ENCODE results near the gene PLEKHA8. TPM values are rescaled to one million over a fixed set of nuclear protein-coding genes. Genes with fewer than 3 reads are reported as not detected.

PLEKHA8 gene
- polyA plus RNA-seq, 6 donors from 2014 or later = 1.1 to 4.1 (median 3.1) TPM

GRCh38 chr7:30001998-30002397 lies 26.2 kb upstream of the PLEKHA8 start:
- Mint-ChIP-seq H3K9me3 (peaks cover 0 to 5% (median 3%) of the 10 kb centered on the region in 7 donors), H3K4me3 (no peak overlapping the region), H3K4me1 (no peaks in the 10 kb centered on the region), H3K27ac (no peak overlapping the region), H3K36me3 (peaks cover 0 to 6% of the 10 kb centered on the region in 2 donors), H3K27me3 (peaks cover 0 to 22% (median 11%) of the 10 kb centered on the region in 3 donors)
- DNase-seq (no peak), ATAC-seq (ENCODE audit: low read depth in 2 of 2) (no peak)

DNA sequence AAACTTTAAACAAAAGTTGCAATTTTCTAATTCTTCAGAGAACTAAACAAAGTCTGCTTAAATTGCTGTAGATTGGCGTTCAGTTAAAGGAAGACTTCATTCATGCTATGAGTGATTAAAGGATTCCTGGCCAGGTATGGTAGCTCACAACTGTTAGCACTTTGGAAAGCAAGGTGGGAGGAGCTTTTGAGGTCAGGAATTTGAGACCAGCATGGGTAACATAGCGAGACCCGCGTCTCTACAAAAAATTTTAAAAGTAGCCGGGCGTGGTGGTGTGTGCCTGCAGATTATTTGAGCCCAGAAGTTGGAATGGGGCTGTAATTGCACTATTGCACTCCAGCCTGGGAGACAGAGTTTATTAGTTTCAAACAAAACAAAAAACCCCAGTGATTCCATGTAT lies 25.1 kb upstream of the PLEKHA8 start:
- Mint-ChIP-seq H3K27me3 (peaks cover 0 to 19% (median 9%) of the 10 kb centered on the region in 3 donors), H3K36me3 (no peaks in the 10 kb centered on the region), H3K4me3 (no peak overlapping the region), H3K4me1 (no peaks in the 10 kb centered on the region), H3K27ac (no peak overlapping the region), H3K9me3 (no peaks in the 10 kb centered on the region)
- ATAC-seq (ENCODE audit: low read depth in 2 of 2) = no peak
- DNase-seq = no peak

GRCh38 chr7:30005464-30005863 lies 22.7 kb upstream of the PLEKHA8 start:
- H3K27ac Mint-ChIP-seq = peak overlapping the region in 1 of 6 donors; percentile 15
- H3K4me3 Mint-ChIP-seq = no peak overlapping the region
- peaks cover 0 to 6% (median 5%) of the 10 kb centered on the region in 3 donors for H3K27me3 Mint-ChIP-seq
- DNase-seq = no peak
- no peaks in the 10 kb centered on the region for H3K9me3 Mint-ChIP-seq
- ATAC-seq (ENCODE audit: low read depth in 2 of 2) = no peak
- H3K4me1 Mint-ChIP-seq = no peaks in the 10 kb centered on the region
- H3K36me3 Mint-ChIP-seq = no peaks in the 10 kb centered on the region

GRCh38 chr7:30010021-30010420 lies 18.2 kb upstream of the PLEKHA8 start:
- Mint-ChIP-seq H3K36me3 (no peaks in the 10 kb centered on the region), H3K4me1 (no peaks in the 10 kb centered on the region), H3K9me3 (no peaks in the 10 kb centered on the region), H3K27me3 (no peaks in the 10 kb centered on the region), H3K4me3 (no peak overlapping the region), H3K27ac (no peak overlapping the region)
- DNase-seq = no peak
- ATAC-seq (ENCODE audit: low read depth in 2 of 2) = no peak

DNA sequence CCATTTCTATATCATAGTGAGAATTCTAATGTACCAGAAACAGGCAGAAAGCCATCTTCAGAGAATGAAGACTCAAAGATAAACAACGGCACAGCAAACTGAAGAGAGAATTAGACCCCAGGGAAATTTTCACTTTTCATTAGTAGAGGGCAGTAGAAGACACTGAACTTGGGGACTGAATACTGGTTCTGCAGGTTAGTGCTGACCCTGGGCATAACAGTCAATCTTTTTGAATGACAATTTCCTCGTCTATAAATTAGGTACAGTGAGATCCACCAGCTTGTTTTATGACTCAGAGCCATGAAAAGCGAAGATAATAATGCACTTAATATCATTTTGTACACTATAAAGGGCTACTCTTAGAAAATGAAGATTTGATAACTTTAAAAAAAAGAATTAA lies 15.5 kb upstream of the PLEKHA8 start:
- H3K36me3 Mint-ChIP-seq = peaks cover 5% of the 10 kb centered on the region in 2 donors
- H3K27ac Mint-ChIP-seq = no peak overlapping the region
- no peaks in the 10 kb centered on the region for H3K4me1 Mint-ChIP-seq
- H3K4me3 Mint-ChIP-seq = no peak overlapping the region
- ATAC-seq (ENCODE audit: low read depth in 2 of 2) (no peak), DNase-seq (no peak)
- no peaks in the 10 kb centered on the region for H3K27me3 Mint-ChIP-seq
- H3K9me3 Mint-ChIP-seq = no peaks in the 10 kb centered on the region

- no peak for DNase-seq
- H3K27me3 Mint-ChIP-seq = no peaks in the 10 kb centered on the region
- H3K27ac Mint-ChIP-seq = no peak overlapping the region
- ATAC-seq (ENCODE audit: low read depth in 2 of 2) = no peak
- peaks cover 5% of the 10 kb centered on the region in 2 donors for H3K36me3 Mint-ChIP-seq
- no peaks in the 10 kb centered on the region for H3K9me3 Mint-ChIP-seq
- peaks cover 1 to 5% (median 5%) of the 10 kb centered on the region in 3 donors for H3K4me1 Mint-ChIP-seq
- no peak overlapping the region for H3K4me3 Mint-ChIP-seq
Measured at GRCh38 chr7:30018451-30018850, 9.8 kb upstream of the PLEKHA8 start.

DNA sequence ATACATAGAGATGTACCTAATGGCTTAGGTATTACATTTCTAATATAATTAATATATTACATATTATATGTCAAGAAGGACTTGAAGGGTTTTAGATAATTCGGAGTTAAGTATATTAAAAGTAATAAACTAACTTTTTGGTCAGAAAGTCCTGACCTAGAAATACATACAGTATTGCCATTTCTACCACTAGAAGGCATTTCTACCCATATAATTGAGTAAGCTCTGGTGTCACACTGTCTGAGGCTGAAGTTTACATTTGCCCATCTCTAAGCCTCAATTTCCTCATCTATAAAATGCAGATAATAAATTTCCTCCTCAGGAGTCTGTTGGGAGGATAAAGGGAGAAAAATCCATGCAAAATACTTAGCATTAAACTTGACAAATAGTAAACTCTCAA lies 8.8 kb upstream of the PLEKHA8 start:
- Mint-ChIP-seq H3K27ac (no peak overlapping the region), H3K4me3 (no peak overlapping the region), H3K36me3 (peaks cover 5% of the 10 kb centered on the region in 2 donors), H3K27me3 (no peaks in the 10 kb centered on the region), H3K4me1 (peaks cover 3 to 10% (median 8%) of the 10 kb centered on the region in 3 donors), H3K9me3 (no peaks in the 10 kb centered on the region)
- ATAC-seq (ENCODE audit: low read depth in 2 of 2) (no peak), DNase-seq (no peak)

- no peaks in the 10 kb centered on the region for H3K9me3 Mint-ChIP-seq
- peaks cover 5% of the 10 kb centered on the region in 2 donors for H3K36me3 Mint-ChIP-seq
- H3K27me3 Mint-ChIP-seq = no peaks in the 10 kb centered on the region
- no peak for DNase-seq
- H3K27ac Mint-ChIP-seq = no peak overlapping the region
- H3K4me3 Mint-ChIP-seq = no peak overlapping the region
- no peak for ATAC-seq (ENCODE audit: low read depth in 2 of 2)
- H3K4me1 Mint-ChIP-seq = peaks cover 5 to 15% (median 10%) of the 10 kb centered on the region in 3 donors
Measured at GRCh38 chr7:30019960-30020359, 8.3 kb upstream of the PLEKHA8 start.

DNA sequence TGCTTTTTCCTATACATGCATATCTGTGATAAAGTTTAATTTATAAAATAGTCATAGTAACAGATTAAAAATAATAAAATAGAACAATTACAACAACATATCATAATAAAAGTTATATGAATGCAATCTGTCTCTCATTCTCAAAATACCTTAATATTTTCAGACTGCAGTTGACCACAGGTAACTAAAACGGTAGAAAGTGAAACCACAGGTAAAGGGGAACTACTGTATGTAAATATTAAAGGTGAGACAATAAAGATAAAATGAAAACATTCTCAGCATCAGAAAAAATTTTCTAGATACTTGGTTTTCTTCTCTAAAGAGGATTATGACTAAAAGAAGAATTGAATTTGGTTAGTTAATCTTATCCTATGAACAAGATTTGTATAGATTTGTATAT lies 7.7 kb upstream of the PLEKHA8 start:
- Mint-ChIP-seq H3K4me1 (peaks cover 11 to 20% (median 15%) of the 10 kb centered on the region in 3 donors), H3K9me3 (no peaks in the 10 kb centered on the region), H3K36me3 (peaks cover 5% of the 10 kb centered on the region in 2 donors), H3K27me3 (no peaks in the 10 kb centered on the region), H3K27ac (no peak overlapping the region), H3K4me3 (no peak overlapping the region)
- ATAC-seq (ENCODE audit: low read depth in 2 of 2) (no peak), DNase-seq (no peak)

GRCh38 chr7:30022991-30023390 lies 5.2 kb upstream of the PLEKHA8 start:
- Mint-ChIP-seq H3K9me3 (no peaks in the 10 kb centered on the region), H3K4me3 (peak overlapping the region in 1 of 8 donors; percentile 52), H3K4me1 (peaks cover 24 to 32% (median 26%) of the 10 kb centered on the region in 3 donors), H3K36me3 (no peaks in the 10 kb centered on the region), H3K27ac (no peak overlapping the region), H3K27me3 (no peaks in the 10 kb centered on the region)
- DNase-seq = no peak
- ATAC-seq (ENCODE audit: low read depth in 2 of 2) = no peak

DNA sequence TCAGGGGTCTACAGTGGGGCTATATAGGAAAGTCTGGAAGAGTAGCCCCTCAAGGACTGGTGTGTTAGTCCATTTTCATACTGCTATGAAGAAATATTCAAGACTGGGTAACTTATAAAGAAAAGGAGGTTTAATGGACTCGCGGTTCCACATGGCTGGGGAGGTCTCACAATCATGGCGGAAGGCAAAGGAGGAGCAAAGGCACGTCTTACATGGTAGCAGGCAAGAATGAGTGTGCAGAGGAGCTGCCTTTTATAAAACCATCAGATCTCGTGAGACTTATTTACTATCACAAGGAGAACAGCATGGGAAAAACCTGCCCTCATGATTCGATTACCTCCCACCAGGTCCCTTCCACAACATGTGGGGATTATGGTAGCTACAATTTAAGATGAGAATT lies 4.7 kb upstream of the PLEKHA8 start:
- Mint-ChIP-seq H3K36me3 (no peaks in the 10 kb centered on the region), H3K4me1 (peaks cover 24 to 33% (median 28%) of the 10 kb centered on the region in 3 donors), H3K4me3 (peak overlapping the region in 3 of 8 donors; percentile 19 to 52 (median 49)), H3K27ac (peak overlapping the region in 2 of 6 donors; percentile 10 to 64), H3K9me3 (no peaks in the 10 kb centered on the region), H3K27me3 (no peaks in the 10 kb centered on the region)
- ATAC-seq (ENCODE audit: low read depth in 2 of 2) (no peak), DNase-seq (no peak)

DNA sequence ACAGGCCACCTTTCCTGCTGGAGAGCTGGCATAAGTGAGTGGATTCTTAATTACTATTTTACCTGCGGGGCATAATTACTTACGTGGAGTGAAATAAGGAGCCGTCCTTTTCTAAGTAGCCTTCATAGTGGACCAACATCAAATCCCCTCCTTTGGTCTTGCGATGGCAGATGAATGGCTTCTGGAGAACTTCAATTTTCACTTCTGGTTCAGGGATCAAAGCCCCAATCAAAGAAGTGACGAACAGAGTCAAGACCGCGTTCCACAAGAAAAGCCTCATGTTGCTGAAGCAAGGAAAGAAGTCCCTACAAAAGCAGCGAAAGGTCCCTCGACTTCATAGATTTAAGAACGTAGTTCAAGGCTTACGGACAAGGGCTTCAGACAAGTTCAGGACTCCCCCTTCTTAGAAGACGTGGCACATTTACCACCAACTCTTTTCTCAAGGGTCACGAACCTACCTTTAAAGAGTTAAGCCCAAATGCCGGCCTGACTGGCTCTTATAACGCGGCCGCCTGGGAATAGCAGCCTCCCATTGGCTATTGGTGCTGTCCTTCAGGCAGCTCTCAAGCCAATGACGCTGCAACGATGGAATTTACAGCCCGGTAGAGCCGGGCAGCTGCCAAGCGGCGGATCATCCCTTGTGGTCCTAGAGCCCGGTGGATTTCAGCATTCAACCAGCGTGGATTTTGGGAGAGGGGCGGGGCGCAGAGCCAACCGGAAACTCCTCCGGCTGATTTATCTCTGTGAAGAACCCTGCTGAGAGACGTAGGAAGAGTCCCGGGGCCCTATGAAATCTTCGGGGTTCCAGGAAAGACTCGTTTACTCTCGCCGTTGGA lies 1.8 kb upstream of the PLEKHA8 start, which contains the start of gene FKBP14:
TSS of gene FKBP14 (minus strand) at position 474 of the 836 bp plus-strand sequence. CDS start at position 280, 194 bp downstream.
- H3K9me3 Mint-ChIP-seq = no peaks in the 10 kb centered on the region
- H3K27ac Mint-ChIP-seq = peak within 1 kb of the TSS; percentile 91 to 97 (median 96)
- H3K4me3 Mint-ChIP-seq = peak within 1 kb of the TSS in 4 of 8 donors; percentile 53 to 99 (median 96)
- DNase-seq = peak; percentile 88
- ATAC-seq (ENCODE audit: low read depth in 2 of 2) = peak; percentile 78 to 81
- H3K4me1 Mint-ChIP-seq = peaks cover 24 to 33% (median 28%) of the 10 kb centered on the region in 3 donors
- H3K27me3 Mint-ChIP-seq = no peaks in the 10 kb centered on the region
- no peaks in the 10 kb centered on the region for H3K36me3 Mint-ChIP-seq

DNA sequence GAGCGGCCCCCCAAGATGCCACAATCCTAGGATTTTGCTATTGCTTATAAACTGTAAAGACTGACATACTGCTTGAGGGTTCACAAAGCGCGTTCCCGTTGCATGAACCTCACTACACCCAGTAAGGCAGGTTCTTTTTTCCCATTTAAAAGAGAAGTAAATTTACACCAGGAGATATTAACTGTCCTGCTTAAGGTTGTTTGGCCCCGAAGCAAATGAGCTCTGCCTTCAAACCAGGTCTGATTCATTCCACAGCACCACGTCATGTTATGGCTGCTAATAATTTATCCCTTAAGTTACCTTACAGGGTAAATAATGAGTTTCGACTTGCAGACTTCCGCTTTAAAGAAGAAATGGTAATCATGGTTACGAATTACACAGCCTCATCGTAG lies 1.2 kb upstream of the PLEKHA8 start:
- Mint-ChIP-seq H3K9me3 (no peaks in the 10 kb centered on the region), H3K4me3 (peak overlapping the region in 3 of 8 donors; percentile 94 to 99 (median 97)), H3K27ac (peak overlapping the region; percentile 91 to 97 (median 96)), H3K27me3 (no peaks in the 10 kb centered on the region), H3K36me3 (no peaks in the 10 kb centered on the region), H3K4me1 (peaks cover 24 to 33% (median 28%) of the 10 kb centered on the region in 3 donors)
- peak; percentile 35 to 45 for ATAC-seq (ENCODE audit: low read depth in 2 of 2)
- peak; percentile 58 for DNase-seq

GRCh38 chr7:30027740-30028215 lies 434 bp upstream of the PLEKHA8 start:
- peak; percentile 12 to 13 for ATAC-seq (ENCODE audit: low read depth in 2 of 2)
- no peaks in the 10 kb centered on the region for H3K27me3 Mint-ChIP-seq
- H3K27ac Mint-ChIP-seq = peak overlapping the region; percentile 91 to 97 (median 96)
- no peaks in the 10 kb centered on the region for H3K36me3 Mint-ChIP-seq
- no peaks in the 10 kb centered on the region for H3K9me3 Mint-ChIP-seq
- H3K4me1 Mint-ChIP-seq = peaks cover 24 to 33% (median 28%) of the 10 kb centered on the region in 3 donors
- DNase-seq = no peak
- peak overlapping the region in 3 of 8 donors; percentile 94 to 99 (median 97) for H3K4me3 Mint-ChIP-seq

Data from naive B cell (primary cell).